A673 (cell line): ENCODE data around the gene SLC35B2.

Experiments used
- CTCF ChIP-seq: fragments of 300-800, 200-600 bp; sonication (generic); conservative IDR thresholded peaks from 2 replicates; pipeline ENCODE4 v1.5.1; 2017; ENCODE audit warnings: low read depth, mild to moderate bottlenecking, antibody characterized with exemption, low read length, moderate library complexity, mixed read lengths
- EZH2 ChIP-seq: fragments of 200-600 bp; sonication (generic); IDR thresholded peaks from 2 replicates; pipeline ENCODE4 v1.6.1; 2017; ENCODE audit warnings: borderline replicate concordance, low read depth, mild to moderate bottlenecking, mixed read lengths, antibody characterized with exemption, low read length; ENCODE audit not compliant: poor library complexity, severe bottlenecking

- no peak for TF ChIP-seq EZH2
- no peak for TF ChIP-seq CTCF
These were observed 2.1 kb downstream of the SLC35B2 start for GRCh38 chr6:44255105-44255808.
